ENCODE measurements around the gene SMIM33.

DNA sequence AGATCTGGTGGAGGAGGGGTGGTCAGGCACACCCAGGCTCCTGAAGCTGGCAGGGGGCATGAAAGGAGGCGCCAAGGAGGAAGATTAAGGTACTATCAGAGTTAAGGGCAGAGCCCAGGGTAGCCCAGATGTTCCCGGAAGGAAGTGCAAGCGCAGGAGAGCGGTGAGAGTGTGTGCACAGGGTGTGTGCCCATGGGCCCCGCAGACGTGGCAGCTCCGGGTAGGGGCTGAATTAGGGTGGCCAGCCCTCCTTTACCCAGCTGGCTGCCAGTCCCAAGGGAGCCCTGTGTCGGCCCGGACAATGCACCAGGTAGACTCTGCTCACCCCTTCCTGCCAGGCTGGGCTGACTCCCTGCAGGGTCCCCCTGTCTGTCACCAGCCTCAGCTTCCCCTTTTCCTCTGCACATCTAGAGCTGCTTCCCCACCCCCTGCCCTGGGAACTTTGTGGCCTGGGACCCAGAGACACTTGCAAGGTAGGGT lies at the start of gene SMIM33:
- TF ChIP-seq EZH2 (IDR thresholded peaks at IDR 0.05) (no peak), CTCF (IDR thresholded peaks at IDR 0.05) (no peak)
